Eye (tissue), 1 donor: ENCODE measurements around the gene NKAIN1.
"Not testable (repeated sequence)": the region's sequence is repeated elsewhere in the genome, so short reads cannot be mapped to it uniquely, and the experiment has no call there.

Experiments used
- DNase-seq: peaks from one replicate; pipeline ENCODE4 v3.0.0-alpha.2; 2015

NKAIN1 gene

GRCh38 chr1:31148409-31148808 is 91.3 kb downstream of the NKAIN1 start:
- no peak for DNase-seq

DNA sequence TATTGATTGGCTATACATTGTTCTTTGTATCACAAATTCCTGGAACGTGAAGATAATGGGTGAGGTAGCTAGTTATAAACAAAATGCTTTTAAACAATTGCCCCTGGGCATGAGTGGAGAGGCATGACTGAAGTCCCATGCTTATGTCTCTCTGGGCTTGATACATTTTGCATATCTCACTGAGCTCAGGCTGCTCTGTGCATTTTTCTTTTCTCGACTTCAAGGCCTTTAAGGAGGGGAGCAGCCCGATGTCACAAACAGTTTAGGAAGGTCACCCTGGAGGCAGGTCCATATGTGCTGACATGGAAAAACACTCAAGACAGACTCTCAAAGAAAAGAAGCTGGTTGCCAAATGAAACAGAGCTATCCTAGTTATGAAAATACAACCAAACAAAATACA is 94.0 kb downstream of the NKAIN1 start:
- peak; percentile 35 for DNase-seq

GRCh38 chr1:31144442-31144841 is 95.2 kb downstream of the NKAIN1 start:
- DNase-seq: no peak

- DNase-seq: no peak
Observed at GRCh38 chr1:31143455-31143854, 96.2 kb downstream of the NKAIN1 start.

DNA sequence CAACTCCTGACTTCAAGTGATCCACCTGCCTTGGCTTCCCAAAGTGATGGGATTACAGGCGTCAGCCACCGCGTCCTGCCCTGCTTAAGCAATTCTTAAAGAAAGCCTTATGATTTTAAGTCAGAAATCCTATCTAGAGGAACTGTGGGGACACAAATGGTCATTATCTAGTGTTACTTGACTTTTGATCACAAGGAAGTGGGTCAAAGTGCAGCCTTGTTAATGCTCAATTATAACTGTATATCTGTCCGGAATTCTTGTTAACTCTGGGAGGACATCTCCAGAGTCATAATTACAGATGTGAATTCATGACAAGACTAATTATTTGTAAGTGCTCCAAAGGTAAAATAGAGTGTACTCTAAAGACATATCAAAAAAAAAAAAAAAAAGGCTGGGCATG is 97.3 kb downstream of the NKAIN1 start:
- no peak for DNase-seq

GRCh38 chr1:31140299-31140698 is 99.4 kb downstream of the NKAIN1 start:
- no peak for DNase-seq

DNA sequence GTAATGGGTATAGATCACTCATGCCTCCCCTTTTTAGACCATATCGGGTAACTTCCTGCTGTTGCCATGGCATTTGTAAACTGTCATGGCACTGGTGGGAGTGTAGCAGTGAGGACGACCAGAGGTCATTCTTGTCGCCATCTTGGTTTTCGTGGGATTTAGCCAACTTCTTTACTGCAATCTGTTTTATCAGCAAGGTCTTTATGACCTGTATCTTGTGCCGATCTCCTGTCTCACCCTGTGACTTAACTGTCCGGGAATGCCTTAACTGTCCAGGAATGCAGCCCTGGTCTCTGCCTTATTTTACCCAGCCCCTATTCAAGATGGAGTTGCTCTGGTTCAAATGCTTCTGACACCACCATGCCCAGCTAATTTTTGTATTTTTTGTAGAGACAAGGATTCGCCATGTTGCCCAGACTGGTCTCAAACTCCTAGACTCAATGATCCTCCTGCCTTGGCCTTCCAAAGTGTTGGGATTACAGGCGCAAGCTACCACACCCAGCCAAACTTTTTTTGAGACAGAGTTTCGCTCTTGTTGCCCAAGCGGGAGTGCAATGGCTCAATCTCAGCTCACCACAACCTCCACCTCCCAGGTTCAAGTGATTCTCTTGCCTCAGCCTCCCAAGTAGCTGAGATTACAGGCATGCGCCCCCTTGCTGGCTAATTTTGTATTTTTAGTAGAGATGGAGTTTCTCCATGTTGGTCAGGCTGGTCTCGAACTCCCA is 100.7 kb downstream of the NKAIN1 start:
- not testable (repeated sequence) for DNase-seq

DNA sequence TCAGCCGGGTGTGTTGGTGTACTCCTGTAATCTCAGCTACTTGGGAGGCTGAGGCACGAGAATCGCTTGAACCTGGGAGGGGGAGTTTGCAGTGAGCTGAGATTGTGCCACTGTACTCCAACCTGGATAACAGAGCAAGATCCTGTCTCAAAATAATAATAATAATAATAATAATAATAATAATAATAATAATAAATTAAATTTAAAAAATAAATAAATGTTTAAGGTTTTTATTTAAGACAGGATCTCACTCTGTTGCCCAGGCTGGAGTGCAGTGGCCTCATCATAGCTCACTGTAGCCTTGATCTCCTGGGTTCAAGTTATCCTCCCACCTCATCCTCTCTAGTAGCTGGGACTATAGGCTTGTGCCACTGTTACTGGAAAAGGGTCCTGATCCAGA is 101.8 kb downstream of the NKAIN1 start:
- DNase-seq: not testable (repeated sequence)

GRCh38 chr1:31135973-31136600 is 103.6 kb downstream of the NKAIN1 start:
- no peak for DNase-seq

- DNase-seq: no peak
Observed at GRCh38 chr1:31133368-31133767, 106.3 kb downstream of the NKAIN1 start.
